KG1 (cell line): ENCODE data around the gene HOOK1.

Experiments used
- DNase-seq: peaks from one replicate; lab custom pipeline; 2025; lab: John Stamatoyannopoulos, UW

HOOK1 gene

DNA sequence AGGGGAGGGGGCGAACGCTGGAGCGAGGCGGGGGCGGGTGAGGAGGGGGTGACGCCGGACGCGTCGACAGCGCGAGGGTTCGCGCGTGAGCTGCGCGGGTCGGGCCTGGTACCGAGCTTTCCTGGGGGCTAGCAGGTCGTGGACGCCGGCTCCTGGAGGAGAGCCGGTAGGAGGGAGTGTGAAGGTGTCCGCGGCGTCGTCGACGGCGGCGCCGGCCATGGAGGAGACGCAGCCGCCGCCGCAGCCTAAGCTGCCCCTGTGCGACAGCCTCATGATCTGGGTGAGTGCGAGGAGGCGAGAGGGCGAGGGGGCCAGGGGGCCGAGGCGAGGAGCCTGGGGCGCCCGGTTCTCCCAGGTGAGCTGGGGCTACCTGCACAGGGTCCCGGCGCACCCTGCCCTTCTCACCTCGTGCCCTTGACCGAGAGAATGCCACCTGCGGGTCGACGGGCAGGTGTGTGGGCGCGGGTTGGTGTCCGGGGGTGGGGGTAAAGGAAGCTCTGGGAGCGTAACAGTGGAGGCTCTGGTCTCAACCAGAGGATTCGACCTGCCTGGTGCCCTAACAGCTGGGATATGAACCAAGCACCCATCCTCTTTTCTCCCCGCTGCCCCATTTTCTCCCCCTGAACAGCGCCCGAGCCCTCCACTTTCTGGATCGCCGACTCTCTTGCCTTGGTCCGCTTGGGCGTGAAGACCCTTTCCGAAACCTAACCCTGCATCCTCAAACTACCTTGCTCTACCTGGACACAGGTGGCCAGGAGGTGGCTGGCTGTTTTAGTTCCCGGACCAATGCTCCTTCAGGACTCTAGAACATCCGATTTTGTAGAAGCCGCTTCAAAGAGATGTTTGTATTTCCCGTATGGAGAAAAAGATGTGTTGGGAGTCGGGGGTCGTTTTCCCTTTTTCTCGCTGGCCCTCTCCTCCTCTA lies at the start of gene HOOK1:
TSS of gene HOOK1 (plus strand) at position 49 of the 925 bp plus-strand sequence. CDS start at position 218, 169 bp downstream.
- DNase-seq = no peak

DNA sequence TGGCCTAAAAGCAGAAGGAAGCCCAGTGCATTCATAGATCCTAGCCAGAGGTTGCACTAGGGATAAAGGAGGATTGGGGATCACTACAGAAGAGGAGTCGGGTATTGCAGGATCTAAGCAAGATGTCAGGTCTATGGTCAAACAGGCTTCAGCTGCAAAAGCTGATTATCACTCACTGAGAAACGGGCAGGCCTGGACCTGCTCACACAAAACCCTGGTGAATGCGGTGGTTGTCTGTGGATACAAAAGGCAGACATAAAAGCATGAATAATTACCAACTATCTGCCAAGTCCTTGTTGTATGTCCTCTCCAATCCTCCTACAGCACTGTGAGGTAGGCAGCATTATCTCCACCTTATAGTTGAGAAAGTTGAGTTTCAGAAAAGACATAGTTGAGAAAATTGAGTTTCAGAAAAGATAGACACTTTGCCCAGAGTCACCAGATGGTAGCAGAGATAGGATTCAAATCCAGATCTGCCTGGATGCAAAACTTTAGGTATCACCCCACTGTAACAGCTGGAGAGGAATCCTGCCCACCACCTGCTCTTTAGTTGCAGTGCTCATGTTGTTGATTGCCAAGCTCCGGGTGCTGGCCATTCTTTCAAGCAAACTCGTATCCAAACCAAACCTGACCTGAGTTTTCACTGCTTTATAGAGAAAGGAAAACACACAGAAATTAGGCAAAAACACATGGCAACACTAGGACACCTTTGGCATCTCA lies 49.6 kb upstream of the HOOK1 start:
- DNase-seq = no peak

- DNase-seq = no peak
Measured at GRCh38 chr1:59766227-59766855, 48.4 kb upstream of the HOOK1 start.

DNA sequence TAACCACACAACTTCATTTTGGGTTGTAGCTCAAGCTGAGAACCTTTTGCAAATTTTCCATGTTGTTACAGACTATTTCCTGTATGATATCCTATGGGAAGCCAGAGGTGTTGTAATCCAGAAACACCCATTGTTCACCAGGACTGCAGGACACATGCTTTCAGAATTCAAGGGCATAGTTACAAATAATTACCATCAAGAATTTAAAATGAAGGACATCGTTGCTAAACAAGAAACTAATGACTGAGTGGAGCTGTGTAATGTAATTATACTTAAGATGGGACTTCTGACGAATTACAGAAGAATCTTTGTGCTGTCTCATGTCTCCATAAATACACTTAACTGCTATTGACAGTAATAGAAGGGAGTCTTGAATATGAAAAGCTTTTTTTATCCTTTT lies 47.6 kb upstream of the HOOK1 start:
- DNase-seq = no peak

DNA sequence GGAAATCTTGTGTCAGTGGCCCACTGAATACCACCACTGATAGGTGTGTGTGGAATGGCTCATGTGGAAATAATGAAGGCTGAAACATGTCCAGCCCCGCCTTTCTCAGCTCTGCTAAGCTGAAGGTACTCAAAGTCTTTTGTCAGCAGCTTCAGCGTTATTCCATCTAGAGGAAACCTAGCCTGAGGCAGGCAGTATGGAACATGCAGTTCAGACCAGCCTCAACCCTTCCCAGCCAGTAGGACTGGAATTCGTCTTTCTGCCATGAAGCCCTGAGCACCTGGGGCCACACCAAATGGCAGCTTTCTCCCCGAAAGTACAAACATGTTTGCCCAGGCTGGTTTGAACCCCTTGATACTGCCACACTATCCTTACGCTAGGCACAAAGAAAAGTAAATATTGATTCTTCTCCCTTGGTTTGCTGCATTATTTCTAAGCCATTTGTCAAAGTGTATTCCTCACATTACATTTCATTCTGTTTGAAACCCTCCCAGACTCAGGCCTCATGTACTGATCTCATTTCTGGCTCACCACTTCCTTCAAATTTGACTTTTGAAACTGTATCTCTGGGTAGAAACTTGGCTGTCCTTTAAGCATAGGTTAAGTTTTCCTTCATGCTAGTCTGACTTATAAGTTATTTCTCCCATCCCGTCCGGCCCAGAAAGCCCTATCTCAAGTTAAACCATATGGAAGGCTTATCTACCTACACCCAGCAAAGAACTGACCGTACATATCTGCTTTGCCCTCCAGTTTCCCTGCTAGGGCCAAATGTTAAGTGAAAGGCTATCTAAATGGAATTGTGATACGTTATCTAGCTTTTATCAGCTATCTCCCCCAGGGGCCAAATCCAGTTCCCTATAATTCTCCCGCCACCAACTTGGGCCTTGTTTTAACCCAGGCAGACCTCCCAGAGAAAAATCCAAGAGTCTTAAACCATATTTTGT lies 45.7 kb upstream of the HOOK1 start:
- no peak for DNase-seq

GRCh38 chr1:59769736-59770095 lies 45.0 kb upstream of the HOOK1 start:
- DNase-seq = no peak

GRCh38 chr1:59771361-59771760 lies 43.4 kb upstream of the HOOK1 start:
- DNase-seq = no peak

DNA sequence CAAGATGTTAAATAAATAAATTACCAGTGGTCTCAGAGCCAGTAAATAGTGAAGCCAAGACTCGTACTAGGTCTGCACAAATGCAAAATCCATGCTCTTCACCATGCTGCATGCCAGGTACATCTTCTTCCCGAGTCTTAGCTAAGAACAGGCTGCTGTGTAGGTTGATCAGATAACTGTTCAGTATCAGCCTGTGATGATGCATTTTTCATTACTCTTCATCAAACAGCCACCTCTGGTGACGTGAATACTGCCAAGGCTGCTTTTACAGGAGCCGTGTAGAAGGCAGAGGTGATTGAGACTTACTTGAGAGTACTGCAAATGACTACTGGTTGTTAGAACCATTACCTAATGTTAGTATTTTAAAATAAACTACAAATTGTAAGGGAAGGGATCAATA lies 39.3 kb upstream of the HOOK1 start:
- no peak for DNase-seq

DNA sequence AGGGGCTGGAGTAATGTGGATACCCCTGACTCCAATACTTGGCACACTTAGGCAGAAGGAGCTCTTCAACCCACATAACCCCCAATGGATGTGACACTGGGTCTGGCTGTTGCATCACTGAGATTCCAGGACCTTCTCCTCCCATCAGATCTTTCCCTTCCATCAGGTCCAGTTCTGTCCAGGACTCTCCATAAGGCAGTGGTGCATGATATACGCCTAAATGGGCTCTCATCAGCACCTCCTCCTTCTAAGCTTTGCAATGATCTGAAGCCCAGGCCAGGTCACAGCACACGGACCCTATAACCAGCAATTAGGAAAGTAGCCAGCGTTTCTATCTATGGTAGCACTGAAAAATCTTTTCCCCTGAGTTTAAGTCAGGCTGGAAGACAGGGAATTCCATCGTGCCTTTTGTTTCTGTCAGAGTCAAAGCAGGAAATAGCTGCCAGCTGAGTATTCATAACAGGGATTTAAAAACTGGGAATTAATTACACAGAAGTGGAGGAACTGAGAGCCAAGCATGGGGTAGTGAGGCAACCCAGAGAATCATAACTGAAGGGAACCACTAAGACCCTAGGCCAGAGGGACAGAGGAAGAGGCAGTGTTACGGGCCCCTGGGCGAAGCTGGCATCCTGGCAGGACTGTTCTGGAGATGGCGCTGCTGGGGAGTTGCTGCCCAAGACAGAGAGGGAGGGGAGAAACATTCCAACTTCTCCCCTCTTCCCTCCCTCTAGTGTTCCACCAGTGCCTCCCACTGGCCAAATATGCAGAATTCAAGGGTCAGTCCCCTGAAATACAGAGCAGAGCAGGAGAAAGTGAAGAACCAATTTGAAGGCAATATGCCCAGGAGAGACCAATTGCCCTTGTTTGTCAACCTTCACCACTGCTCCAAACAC lies 37.5 kb upstream of the HOOK1 start:
- no peak for DNase-seq

DNA sequence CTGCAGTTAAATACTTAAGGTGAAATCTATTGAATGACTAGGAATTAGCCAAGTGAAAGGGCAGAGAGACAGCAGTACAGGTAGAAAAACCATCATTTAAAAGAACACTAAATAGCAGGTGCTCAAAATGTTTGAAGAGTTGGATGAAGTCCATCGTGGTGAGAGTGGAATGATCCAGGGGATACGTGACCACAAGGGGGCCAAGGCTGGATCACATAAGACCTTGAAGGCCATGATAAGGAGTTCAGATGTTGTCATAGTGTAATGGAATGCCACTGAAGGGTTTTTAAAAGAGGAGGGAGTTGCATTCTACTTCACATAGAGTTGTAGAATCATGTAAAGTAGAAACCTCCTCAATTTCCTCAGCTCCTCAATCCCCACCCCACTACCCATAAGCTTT lies 34.8 kb upstream of the HOOK1 start:
- no peak for DNase-seq

DNA sequence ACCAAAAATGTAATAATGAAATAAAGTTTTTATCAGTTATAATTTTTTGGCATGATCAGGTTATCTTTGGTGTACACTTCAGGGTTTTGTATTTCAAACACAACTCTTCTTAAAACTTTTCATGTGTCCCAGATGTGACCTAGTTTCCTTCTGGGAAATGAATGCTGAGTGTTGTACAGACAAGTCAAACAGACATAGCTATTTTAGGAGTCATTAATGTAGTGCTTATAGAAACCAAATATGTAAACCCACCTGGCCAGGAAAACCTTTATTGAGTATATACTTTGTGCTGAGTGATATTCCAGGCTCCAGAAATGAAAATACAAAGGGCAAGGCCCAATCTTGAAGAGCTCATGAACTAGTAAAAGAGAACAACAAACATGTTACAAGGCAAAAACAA lies 25.9 kb upstream of the HOOK1 start:
- DNase-seq = no peak

DNA sequence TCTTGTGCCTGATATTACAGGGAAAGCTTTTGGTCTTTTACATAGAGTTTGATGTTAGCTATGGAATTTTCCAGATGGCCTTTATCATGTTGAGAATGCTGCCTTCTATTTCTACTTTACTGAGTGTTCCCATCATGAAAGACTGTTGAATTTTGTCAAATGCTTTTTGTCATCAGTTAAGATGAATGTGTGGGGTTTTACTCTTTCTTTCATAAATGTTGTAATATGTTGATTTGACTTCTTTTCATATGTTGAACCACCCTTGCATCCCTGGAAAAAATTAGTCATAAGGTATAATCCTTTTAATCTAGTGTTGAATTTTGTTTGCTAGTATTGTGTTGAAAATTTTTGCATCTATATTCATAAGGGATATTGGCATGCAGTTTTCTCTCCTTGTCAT lies 16.1 kb upstream of the HOOK1 start:
- DNase-seq = no peak

DNA sequence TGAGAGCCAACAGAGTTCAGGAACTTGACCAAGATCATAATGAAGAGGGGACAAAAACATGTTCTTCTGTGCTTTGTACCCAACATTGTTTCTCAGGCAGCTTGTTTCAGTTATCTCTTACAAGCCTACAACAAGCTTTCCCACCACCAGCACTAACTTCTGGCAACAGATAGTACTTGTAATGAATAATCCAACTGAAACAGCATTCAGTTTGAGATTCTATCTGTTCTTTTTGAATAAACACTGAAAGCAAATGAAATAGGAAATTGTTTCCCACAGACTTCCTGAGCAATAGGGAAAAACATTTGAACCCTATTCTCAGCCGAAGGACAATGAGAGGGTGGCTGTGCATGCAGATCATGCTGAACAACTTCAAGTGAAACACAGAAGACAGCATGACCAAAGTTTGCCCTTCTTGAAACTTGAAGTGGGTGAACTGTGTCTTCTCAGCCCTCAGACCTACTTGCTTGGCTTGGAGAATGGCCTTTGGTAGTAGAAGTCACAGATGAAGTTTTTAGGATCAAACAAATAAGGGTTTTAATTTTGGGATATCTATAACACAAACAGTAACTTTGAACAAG lies 11.2 kb upstream of the HOOK1 start:
- DNase-seq = no peak

DNA sequence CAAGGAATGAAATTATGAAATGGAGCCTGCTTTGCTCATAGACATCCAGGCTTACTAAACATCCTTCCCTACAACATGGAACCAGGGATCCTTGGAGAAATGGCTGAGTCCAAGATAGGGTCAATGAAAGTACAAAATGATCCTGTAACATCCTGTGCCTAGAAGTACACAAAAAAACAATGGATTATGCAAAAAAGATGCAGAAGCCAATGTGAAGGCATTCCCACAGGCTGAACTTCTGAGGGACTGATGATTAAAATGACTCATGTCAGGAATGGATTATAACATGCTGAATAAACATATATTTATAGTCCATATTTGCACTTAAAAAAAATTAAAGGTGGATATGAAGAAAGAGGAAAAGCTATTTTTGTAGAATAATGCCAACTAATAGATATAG lies 10.4 kb upstream of the HOOK1 start:
- DNase-seq = no peak

DNA sequence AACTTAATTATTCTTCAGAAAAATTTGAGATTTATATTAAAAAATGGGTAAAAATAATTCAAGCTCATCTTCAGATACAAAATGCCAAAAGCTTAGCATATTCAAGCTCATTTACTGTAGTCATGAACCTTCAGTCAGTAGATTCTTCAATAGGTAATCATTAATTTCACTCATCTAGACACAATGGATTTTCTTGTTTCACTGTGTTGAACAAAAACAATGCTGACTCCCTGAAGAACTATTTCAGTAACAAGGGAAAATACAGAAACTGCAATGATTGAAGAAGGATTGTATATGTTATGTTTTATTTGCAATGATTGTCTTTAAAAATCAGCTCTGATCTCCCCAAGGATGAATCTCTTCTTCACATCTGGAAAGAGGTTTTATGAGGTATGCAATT lies 9.2 kb upstream of the HOOK1 start:
- no peak for DNase-seq

DNA sequence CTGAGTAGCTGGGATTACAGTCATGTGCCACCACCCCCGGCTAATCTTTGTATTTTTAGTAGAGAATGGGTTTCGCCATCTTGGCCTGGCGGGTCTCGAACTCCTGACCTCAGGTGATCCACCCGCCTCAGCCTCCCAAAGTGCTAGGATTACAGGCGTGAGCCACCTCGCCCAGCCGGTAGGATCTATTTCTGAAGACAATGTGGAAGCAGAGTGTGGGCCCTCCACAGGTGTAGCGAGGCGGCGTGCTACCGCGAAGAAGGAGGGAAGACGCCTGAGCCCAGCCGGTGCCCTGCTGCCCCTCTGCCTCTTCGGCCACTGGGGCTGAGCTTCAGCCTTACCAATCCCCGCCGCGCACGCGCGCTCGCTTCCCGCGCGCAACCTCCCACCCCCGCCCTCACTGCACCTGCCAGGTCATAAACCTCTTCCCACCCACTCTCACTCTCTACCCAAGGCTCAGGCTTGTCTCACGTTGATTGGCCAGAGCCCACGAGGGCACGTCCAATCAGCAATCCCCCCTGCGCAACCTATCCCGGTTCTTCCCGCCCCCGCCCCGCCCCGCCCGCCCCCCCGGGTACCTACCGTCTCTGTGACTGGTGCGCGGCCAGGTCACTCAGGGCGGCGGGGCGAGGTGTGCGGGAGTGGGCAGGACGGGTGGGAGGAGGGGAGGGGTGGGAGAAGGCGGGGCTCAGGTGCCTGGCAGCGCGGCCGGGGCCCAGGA lies 409 bp upstream of the HOOK1 start:
- no peak for DNase-seq

DNA sequence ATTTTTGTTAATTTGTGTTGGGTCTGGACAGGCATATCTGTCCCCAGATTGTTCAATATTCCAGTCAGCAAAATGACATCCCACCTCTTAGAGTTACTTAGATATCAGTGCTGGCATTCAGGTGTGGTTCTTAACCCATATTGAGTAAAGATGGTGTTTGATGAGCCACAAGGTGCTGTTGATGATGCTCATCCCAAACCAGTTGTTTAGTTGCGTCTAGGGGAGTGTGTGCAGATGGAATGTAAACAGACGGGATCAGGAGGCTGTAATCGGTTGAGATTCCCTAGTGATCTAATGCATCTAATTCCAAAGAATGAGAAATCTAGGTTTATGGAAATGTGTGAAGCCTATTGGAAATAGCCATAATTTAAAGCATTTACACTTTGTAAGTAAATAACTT lies 1.1 kb downstream of the HOOK1 start:
- DNase-seq = no peak

GRCh38 chr1:59816318-59816878 lies 1.6 kb downstream of the HOOK1 start:
- DNase-seq = no peak
